ENCODE data around the gene WLS. TPM values are rescaled to one million over a fixed set of nuclear protein-coding genes. Genes with fewer than 3 reads are reported as not detected.

The WLS gene
- total RNA-seq, 1 donor from 2014 or later = 123 TPM

- no peaks in the 10 kb centered on the region for H3K4me1 Mint-ChIP-seq (ENCODE audit: low read depth)
- H3K27me3 Mint-ChIP-seq = no peaks in the 10 kb centered on the region
- no peak overlapping the region for H3K27ac Mint-ChIP-seq
- no peak for TF ChIP-seq CTCF (IDR thresholded peaks at IDR 0.05; ENCODE audit: unreplicated experiment)
- H3K9me3 Mint-ChIP-seq (ENCODE audit: low read depth) = no peaks in the 10 kb centered on the region
- DNase-seq (ENCODE audit: low spot score, unreplicated experiment) = no peak
- no peak overlapping the region for H3K4me3 Mint-ChIP-seq (ENCODE audit: low read depth)
- H3K36me3 Mint-ChIP-seq (ENCODE audit: insufficient read depth) = peaks cover 12% of the 10 kb centered on the region
These were observed 104.2 kb downstream of the WLS start for GRCh38 chr1:68128157-68128556.

- H3K27me3 Mint-ChIP-seq = no peaks in the 10 kb centered on the region
- no peak overlapping the region for H3K27ac Mint-ChIP-seq
- H3K4me3 Mint-ChIP-seq (ENCODE audit: low read depth) = no peak overlapping the region
- H3K36me3 Mint-ChIP-seq (ENCODE audit: insufficient read depth) = peaks cover 2% of the 10 kb centered on the region
- no peaks in the 10 kb centered on the region for H3K4me1 Mint-ChIP-seq (ENCODE audit: low read depth)
- no peak for TF ChIP-seq CTCF (IDR thresholded peaks at IDR 0.05; ENCODE audit: unreplicated experiment)
- no peak for DNase-seq (ENCODE audit: low spot score, unreplicated experiment)
- no peaks in the 10 kb centered on the region for H3K9me3 Mint-ChIP-seq (ENCODE audit: low read depth)
These were observed 110.8 kb downstream of the WLS start for GRCh38 chr1:68121536-68121935.

GRCh38 chr1:68120136-68120791 lies 112.1 kb downstream of the WLS start:
- peak; percentile 87 for TF ChIP-seq CTCF (IDR thresholded peaks at IDR 0.05; ENCODE audit: unreplicated experiment)
- Mint-ChIP-seq H3K36me3 (ENCODE audit: insufficient read depth) (no peaks in the 10 kb centered on the region), H3K27ac (peak overlapping the region; percentile 37), H3K4me3 (ENCODE audit: low read depth) (no peak overlapping the region), H3K9me3 (ENCODE audit: low read depth) (no peaks in the 10 kb centered on the region), H3K27me3 (no peaks in the 10 kb centered on the region), H3K4me1 (ENCODE audit: low read depth) (no peaks in the 10 kb centered on the region)
- DNase-seq (ENCODE audit: low spot score, unreplicated experiment) = peak; percentile 39

- TF ChIP-seq CTCF (IDR thresholded peaks at IDR 0.05; ENCODE audit: unreplicated experiment) = no peak
- Mint-ChIP-seq H3K27me3 (no peaks in the 10 kb centered on the region), H3K27ac (no peak overlapping the region), H3K36me3 (ENCODE audit: insufficient read depth) (no peaks in the 10 kb centered on the region), H3K9me3 (ENCODE audit: low read depth) (no peaks in the 10 kb centered on the region), H3K4me1 (ENCODE audit: low read depth) (no peaks in the 10 kb centered on the region), H3K4me3 (ENCODE audit: low read depth) (no peak overlapping the region)
- no peak for DNase-seq (ENCODE audit: low spot score, unreplicated experiment)
These were observed 112.9 kb downstream of the WLS start for GRCh38 chr1:68119445-68119844.

GRCh38 chr1:68117416-68117815 lies 114.9 kb downstream of the WLS start:
- Mint-ChIP-seq H3K4me3 (ENCODE audit: low read depth) (no peak overlapping the region), H3K9me3 (ENCODE audit: low read depth) (no peaks in the 10 kb centered on the region), H3K36me3 (ENCODE audit: insufficient read depth) (no peaks in the 10 kb centered on the region), H3K27me3 (no peaks in the 10 kb centered on the region), H3K4me1 (ENCODE audit: low read depth) (no peaks in the 10 kb centered on the region), H3K27ac (no peak overlapping the region)
- DNase-seq (ENCODE audit: low spot score, unreplicated experiment) = no peak
- TF ChIP-seq CTCF (IDR thresholded peaks at IDR 0.05; ENCODE audit: unreplicated experiment) = no peak

Data from progenitor cell of endocrine pancreas (in vitro differentiated cells).